GM12865 (cell line): ENCODE data around the gene ADCY5.

Experiments
- DNase-seq: peaks from one replicate; pipeline ENCODE4 v3.0.0; 2010; ENCODE audit warnings: low read depth
- H3K4me3 ChIP-seq: 2 replicates; pipeline ENCODE4 v1.5.1; 2011; ENCODE audit warnings: mild to moderate bottlenecking, low read depth, low read length, control low read depth
- CTCF ChIP-seq: IDR thresholded peaks from 2 replicates; pipeline ENCODE4 v1.5.1; 2011; ENCODE audit warnings: low read length, control low read depth, low read depth, inconsistent platforms; ENCODE audit not compliant: insufficient read depth; ENCODE audit errors: missing control alignments

The ADCY5 gene

DNA sequence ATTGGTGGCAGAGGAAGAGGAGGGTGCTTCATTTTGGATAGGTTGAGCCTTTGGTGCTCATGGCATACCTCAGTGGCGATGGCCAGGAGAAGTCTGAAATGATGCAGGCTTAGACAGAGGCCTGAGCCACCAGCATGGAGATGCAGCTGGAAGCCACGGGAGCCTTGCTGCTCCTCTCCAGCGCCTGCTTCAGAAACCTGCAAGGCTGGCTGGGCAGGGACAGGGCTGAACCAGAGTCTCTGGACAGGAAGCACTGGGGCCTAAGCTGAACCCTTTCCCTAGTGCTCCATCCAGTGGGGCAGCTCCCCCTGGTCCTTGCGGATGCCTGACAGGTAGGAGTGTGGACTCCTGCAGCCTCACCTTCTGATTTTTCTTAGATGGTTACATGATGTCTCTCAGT is 36.7 kb upstream of the ADCY5 start:
- TF ChIP-seq CTCF: no peak
- DNase-seq: no peak
- no peak overlapping the region for H3K4me3 ChIP-seq

- no peak for DNase-seq
- H3K4me3 ChIP-seq: no peak overlapping the region
- TF ChIP-seq CTCF: no peak
These were observed 34.3 kb upstream of the ADCY5 start for GRCh38 chr3:123483146-123483545.

GRCh38 chr3:123481722-123482457 is 33.0 kb upstream of the ADCY5 start:
- TF ChIP-seq CTCF: no peak
- no peak for DNase-seq
- no peak overlapping the region for H3K4me3 ChIP-seq

DNA sequence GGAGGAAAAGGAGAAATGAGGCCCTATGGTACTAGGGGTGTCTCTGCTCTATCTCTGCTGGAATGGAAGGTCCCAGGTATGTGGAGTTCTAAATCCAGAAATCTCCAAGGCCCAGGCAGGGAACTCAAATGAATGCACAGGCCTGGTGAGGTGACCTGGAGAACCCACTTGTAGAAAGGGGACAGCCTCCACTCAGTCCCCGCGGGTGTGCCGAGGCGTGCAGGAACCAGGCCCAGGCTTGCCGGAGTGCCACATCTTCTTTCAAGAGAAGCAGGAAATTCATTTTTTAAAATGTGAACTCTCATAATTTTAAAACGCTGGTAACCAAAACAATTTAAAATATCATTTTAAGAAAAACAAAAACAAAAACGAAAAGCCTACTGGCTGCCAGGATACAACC is 32.2 kb upstream of the ADCY5 start:
- no peak for DNase-seq
- no peak overlapping the region for H3K4me3 ChIP-seq
- no peak for TF ChIP-seq CTCF

- no peak overlapping the region for H3K4me3 ChIP-seq
- no peak for TF ChIP-seq CTCF
- peak; percentile 49 for DNase-seq
These were observed 31.5 kb upstream of the ADCY5 start for GRCh38 chr3:123480428-123480827.

DNA sequence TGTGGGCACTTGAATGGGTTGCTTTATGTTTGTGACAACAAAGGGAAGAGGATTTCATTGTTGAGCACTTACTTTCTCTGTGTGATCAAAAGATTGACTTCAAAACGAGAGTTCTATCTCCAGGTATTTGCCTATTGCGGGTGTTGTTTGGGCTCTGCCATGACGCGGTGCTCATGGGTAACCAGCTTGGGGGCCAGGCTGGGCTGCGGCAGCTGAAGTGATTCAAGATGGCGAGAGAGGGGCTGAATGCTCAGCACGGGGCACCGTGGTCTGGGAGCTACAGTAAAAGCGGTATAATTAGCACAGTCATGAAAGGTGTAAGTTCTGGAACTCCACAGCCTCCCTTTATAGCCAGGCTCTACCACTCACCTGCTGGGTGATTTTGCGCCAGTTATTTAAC is 31.0 kb upstream of the ADCY5 start:
- H3K4me3 ChIP-seq: no peak overlapping the region
- no peak for DNase-seq
- no peak for TF ChIP-seq CTCF

DNA sequence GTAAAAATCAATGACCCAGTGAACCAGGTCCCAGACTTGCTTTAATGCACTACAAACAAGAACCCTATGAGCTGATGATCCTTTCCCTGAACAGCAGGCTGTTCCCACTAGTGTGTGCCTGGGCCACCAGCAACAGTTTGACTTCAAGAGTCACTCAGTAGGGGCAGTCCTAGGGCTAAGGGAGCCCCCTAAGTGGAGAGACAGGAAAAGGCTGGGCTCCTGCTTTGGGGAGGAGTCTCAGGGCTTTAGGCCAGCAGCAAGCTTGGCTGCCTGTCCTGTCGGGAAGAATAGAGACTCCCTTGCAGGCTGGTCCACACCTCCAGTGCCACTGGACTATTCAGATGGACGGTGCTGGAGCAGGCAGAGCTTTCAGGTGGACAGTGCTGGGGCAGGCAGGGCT is 29.4 kb upstream of the ADCY5 start:
- TF ChIP-seq CTCF: no peak
- H3K4me3 ChIP-seq: no peak overlapping the region

More for the DNA sequence above, 29.4 kb upstream of the ADCY5 start:
- no peak for DNase-seq
